Stimulated activated CD8-positive, alpha-beta memory T cell treated with anti-CD3 and anti-CD28 coated beads, Interleukin-7, amount 100 ng/mL, for 48 hours (primary cell): Measurements from ENCODE around the gene AGTPBP1.

Experiments
- DNase-seq, 2 donors: peaks; one replicate each; pipeline ENCODE4 v3.0.0-alpha.2; 2020; ENCODE audit warnings: low read depth in 1 of 2; ENCODE audit errors: extremely low read depth in 1 of 2

The AGTPBP1 gene

GRCh38 chr9:85541876-85542275 lies 199.9 kb downstream of the AGTPBP1 start:
- DNase-seq, result no peak

DNA sequence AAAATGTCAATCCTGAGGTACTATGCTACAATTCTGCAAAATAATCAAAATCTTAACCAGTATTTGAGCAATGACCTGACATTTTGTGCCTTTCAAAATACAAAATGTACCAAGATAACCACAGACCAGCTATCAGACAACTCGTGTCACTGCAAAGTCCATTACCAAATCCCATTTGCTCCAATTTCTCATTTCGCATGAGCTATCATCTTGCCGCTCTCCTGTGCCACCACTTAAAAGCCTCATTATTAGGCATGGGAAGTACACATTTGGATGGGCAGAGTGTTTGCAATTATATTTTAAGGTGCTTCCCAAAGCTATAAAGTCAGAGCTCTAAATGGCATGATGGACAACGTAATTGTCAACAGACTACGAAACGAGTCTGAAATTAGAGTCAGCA lies 205.2 kb downstream of the AGTPBP1 start:
- no peak for DNase-seq

GRCh38 chr9:85536076-85536475 lies 205.7 kb downstream of the AGTPBP1 start:
- DNase-seq, result no peak

DNA sequence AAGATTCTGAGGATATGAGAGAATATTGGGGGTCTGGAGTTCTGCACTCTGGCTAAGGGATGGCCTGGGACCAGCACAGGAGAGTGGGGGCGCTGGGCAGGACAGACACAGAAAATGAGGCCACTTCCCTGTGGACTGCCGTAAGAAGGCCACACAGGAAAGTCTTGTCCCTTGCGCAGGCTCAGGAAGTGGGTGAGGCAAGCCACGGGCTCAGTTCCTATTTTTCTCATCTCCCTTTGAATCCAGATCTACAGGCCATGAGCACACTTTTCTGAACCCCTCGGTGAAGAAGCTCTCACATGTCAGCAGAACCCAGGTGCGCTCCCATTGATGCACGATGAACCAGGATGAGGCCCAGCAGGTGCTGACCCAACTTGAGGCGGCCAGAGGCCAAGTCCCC lies 207.4 kb downstream of the AGTPBP1 start:
- no peak for DNase-seq

GRCh38 chr9:85533538-85533937 lies 208.2 kb downstream of the AGTPBP1 start:
- DNase-seq, result no peak

GRCh38 chr9:85530721-85531120 lies 211.0 kb downstream of the AGTPBP1 start:
- DNase-seq, result no peak

GRCh38 chr9:85528607-85529006 lies 213.1 kb downstream of the AGTPBP1 start:
- DNase-seq, result no peak

- DNase-seq, result no peak
Measured at GRCh38 chr9:85528142-85528541, 213.6 kb downstream of the AGTPBP1 start.

DNA sequence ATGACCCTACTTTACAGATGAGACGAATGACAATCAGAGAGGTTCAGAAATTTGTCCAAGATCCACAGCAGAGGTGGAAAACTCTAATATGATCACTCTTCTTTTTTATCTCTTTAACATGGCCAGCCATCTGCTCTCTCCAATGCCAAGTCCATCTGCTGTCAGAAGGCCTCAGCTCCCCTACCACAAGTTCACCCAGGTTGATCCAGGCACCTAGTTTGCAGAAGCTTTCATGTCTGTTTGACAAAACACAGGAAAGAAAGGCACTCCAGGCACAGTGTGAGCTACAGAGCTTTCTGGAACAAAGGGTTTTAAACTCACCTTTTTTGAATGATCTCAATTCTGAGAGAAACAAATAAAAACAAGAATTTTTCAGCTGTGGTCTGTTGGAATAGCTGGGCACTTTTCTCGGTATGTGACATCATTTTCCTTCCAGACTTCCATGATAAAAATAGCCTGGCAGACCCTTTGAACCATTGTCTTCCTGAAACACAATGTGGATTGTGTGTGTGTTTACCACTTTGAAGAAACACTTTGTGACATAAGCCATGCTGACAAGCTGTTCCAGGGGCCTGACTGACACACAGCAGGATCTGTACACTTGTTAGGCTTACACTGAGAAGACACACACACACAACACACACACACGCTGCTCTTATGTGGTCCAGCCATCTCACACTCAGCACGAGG lies 214.3 kb downstream of the AGTPBP1 start:
- no peak for DNase-seq

- no peak for DNase-seq
Measured at GRCh38 chr9:85524531-85524930, 217.2 kb downstream of the AGTPBP1 start.

- no peak for DNase-seq
Measured at GRCh38 chr9:85523202-85523601, 218.6 kb downstream of the AGTPBP1 start.

GRCh38 chr9:85522459-85523092 lies 219.2 kb downstream of the AGTPBP1 start:
- DNase-seq, result peak in 1 of 2 donors; percentile 4

DNA sequence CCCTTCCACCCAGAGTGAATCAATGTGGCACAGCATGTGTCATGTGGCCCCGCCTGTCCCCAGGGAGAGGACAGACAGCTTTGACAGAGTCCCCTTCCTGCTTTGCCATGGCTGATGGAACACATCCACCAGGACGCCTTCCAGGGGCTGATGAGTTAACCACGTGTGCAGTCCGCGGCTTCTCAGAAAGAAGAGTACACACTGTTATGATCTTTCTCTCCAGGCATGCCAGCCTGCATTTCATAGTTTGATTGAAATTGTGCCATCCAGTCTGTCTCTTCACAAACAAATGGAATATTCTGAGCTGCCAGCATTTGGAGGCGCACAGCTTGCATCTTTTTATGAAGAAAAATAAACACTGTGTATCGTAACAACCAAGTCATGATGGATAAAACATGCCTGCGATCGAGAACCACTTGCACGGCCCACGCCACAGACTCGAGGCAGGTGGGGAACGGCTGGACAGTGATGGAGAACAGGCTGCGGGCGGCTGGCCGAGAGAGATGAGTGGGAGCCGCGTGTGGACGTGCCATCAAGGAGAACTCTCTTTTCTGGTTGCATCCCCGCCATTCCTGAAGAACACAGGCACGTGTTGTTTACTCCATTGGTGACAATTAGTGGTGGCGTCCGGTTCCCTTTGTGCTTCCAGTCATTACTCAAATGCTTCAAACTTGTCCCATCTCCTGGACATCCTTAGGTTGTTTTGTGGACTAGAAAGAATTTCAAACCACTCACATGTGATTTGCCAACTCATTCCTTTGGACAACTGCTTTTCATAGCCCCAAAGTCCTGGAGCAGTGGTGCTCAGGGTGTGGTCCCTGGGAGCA lies 220.2 kb downstream of the AGTPBP1 start:
- DNase-seq, result no peak

GRCh38 chr9:85516976-85517637 lies 224.6 kb downstream of the AGTPBP1 start:
- no peak for DNase-seq

DNA sequence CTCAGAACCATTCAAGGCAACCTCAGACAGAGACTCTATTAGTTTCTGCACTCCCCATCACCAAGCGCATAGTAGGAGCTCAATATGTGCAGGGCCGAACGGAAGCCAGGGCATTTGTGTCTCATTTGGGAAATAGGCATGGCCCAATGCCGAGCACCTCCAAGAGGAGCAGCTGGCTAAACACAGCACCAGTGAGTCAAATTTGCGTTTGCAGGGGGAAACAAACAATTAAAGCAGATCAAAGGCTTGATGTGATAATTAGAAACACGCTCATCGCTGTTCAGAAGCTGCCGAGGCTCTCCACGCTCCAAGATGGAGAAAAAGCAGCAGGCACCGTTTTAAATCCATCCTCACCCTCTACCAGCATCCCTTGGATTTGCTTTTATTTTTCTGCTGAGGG lies 225.3 kb downstream of the AGTPBP1 start:
- DNase-seq, result no peak

DNA sequence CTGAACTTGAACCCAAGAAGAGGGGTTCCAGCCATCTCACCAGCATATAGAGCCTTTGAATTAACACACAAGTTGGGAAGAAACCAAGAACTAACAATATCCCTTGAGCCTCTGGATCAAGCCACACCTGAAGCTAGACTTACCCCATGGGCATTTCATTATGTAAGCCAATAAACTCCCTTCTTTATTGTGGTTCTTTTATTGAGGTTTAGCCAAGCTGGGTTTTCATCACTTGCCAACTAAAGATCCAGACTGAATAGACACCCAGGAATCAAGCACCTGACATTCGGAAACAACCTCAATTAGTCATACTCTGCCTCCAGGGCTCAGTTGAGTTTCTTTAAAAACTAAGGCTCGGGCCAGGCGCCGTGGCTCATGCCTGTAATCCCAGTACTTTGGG lies 226.7 kb downstream of the AGTPBP1 start:
- no peak for DNase-seq

DNA sequence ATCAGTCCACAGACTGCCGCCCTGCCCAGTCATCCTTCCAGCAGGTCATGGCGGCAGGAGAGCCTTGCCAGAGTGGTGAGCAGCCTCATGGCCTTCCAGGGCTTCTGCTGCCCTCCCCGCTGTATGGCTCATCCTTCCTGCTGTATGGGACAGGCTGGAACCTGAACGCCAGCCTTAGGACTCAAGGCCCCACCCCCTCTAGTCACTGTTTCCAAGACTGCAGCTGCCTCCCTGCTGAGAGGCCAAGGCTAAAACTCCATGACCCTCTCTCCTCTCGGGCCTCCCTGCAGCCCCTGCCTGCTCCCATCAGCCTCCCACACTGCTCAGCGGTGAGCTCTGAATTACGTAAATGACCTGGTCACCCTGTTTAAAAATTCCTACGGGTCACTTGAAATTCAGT lies 227.5 kb downstream of the AGTPBP1 start:
- no peak for DNase-seq

DNA sequence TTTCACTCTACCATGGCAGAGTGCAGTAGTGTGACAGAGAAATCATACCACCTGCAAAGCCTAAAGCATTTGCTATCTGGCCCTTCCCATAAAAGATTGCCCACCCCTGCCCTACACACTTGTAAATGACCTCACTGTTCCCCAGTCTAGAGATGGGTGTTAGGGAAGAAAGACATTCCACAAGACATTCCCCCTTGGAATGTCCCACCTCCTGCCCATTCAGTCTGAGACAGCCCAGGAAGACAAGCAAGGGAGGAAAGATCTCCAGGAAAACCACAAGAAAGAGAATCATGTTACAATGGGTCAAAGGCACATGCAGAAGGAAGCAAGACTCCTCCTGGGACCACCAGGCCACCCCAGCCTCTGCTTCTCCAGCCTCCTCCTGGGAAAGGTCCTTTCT lies 230.0 kb downstream of the AGTPBP1 start:
- no peak for DNase-seq

GRCh38 chr9:85510830-85511504 lies 230.8 kb downstream of the AGTPBP1 start:
- DNase-seq, result no peak

- DNase-seq, result no peak
Measured at GRCh38 chr9:85508616-85509015, 233.1 kb downstream of the AGTPBP1 start.

- no peak for DNase-seq
Measured at GRCh38 chr9:85505612-85506011, 236.1 kb downstream of the AGTPBP1 start.
